Measurements from ENCODE around the gene CUL1. TPM values are rescaled to one million over a fixed set of nuclear protein-coding genes. Genes with fewer than 3 reads are reported as not detected.

The CUL1 gene
- total and polyA plus RNA-seq, 4 donors = 22.9 to 56.5 (median 32.8) TPM

DNA sequence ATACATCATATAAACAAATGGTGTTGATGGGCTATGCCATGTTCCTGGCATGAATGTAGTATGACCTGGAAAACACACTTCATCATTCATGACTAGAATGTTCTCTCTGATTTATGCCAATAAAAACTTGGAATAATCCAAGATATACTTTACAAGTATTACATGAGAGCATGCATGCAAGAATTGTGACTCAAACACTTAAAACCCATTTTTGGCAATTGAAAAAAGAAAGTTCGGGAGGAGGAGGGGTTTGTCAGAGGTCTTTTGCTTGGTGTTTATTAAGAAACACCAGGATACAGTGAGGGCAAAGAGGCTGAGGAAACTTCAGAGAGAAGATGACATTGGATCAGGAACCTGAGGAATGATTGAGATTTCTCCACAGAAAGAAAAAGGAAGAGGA, 10.2 kb upstream of the CUL1 start:
- Histone ChIP-seq H3K27me3 (ENCODE audit: control insufficient read depth in 3 of 3, insufficient read depth in 3 of 3, low read length in 2 of 3) (no peaks in the 10 kb centered on the region), H3K27ac (ENCODE audit: low read depth in 1 of 2, low read length in 1 of 2) (no peak overlapping the region), H3K4me1 (ENCODE audit: control insufficient read depth in 5 of 5, insufficient read depth in 5 of 5, low read length in 5 of 5) (peaks cover 0 to 8% (median 3%) of the 10 kb centered on the region in 5 donors), H3K9me3 (ENCODE audit: control insufficient read depth in 4 of 4, insufficient read depth in 3 of 4, low read length in 3 of 4) (no peaks in the 10 kb centered on the region), H3K36me3 (ENCODE audit: control insufficient read depth in 4 of 4, insufficient read depth in 4 of 4, low read length in 4 of 4) (no peaks in the 10 kb centered on the region), H3K9ac (ENCODE audit: insufficient read depth in 1 of 2, low read length in 2 of 2) (no peak overlapping the region), H3K4me3 (no peak overlapping the region)
- TF ChIP-seq, protein P1, sequence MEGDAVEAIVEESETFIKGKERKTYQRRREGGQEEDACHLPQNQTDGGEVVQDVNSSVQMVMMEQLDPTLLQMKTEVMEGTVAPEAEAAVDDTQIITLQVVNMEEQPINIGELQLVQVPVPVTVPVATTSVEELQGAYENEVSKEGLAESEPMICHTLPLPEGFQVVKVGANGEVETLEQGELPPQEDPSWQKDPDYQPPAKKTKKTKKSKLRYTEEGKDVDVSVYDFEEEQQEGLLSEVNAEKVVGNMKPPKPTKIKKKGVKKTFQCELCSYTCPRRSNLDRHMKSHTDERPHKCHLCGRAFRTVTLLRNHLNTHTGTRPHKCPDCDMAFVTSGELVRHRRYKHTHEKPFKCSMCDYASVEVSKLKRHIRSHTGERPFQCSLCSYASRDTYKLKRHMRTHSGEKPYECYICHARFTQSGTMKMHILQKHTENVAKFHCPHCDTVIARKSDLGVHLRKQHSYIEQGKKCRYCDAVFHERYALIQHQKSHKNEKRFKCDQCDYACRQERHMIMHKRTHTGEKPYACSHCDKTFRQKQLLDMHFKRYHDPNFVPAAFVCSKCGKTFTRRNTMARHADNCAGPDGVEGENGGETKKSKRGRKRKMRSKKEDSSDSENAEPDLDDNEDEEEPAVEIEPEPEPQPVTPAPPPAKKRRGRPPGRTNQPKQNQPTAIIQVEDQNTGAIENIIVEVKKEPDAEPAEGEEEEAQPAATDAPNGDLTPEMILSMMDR (IDR thresholded peaks at IDR 0.05; ENCODE audit: control extremely low read depth, extremely low read depth) = no peak
- DNase-seq (peak in 2 of 3 donors; percentile 31 to 54), ATAC-seq (ENCODE audit: insufficient read depth, low FRiP score) (peak; percentile 28)
- WGBS, 2 donors = 54 to 78% methylated on average over 1 of the region's 1 CpG

DNA sequence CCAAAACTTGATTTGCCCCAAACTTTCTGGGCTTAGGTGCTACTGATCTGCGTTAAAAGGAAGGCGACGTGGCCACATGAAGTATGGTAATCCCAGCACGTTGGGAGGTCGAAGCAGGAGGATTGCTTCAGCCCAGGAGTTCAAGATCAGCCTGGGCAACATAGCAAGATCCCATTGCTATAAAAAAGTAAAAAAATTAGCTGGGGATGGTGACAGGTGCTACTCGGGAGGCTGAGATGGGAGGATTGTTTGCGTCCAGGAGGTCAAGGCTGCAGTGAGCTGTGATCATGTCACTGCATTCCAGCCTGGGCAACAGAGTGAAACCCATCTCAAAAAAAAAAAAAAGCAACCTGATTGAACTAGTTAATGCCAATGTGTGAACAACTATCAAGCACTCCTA, 5.1 kb upstream of the CUL1 start:
- H3K4me3 ChIP-seq = no peak overlapping the region

DNA sequence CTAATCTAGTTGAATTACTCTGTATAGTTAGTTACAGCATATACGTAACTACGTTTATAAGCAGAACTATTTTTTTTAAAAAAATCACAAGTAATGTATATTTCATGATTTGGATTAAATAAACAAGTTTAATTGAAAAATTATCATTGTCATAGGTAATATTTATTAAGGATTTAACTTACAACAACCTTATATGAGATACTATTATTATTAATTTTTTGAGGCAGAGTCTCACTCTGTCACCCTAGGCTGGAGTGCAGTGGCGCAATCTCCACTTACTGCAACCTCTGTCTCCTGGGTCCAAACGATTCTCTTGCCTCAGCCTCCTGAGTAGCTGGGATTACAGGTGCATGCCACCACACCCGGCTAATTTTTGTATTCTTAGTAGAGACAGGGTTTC, 4.1 kb upstream of the CUL1 start:
- TF ChIP-seq, protein P1 (IDR thresholded peaks at IDR 0.05; ENCODE audit: control extremely low read depth, extremely low read depth) = no peak
- ATAC-seq (ENCODE audit: insufficient read depth, low FRiP score) = no peak
- 83 to 90% methylated on average over 5 of the region's 5 CpGs for WGBS, 2 donors
- H3K27me3 ChIP-seq (ENCODE audit: control insufficient read depth in 3 of 3, insufficient read depth in 3 of 3, low read length in 2 of 3) = no peaks in the 10 kb centered on the region
- H3K9me3 ChIP-seq (ENCODE audit: control insufficient read depth in 4 of 4, insufficient read depth in 3 of 4, low read length in 3 of 4) = no peaks in the 10 kb centered on the region
- H3K9ac ChIP-seq (ENCODE audit: insufficient read depth in 1 of 2, low read length in 2 of 2) = no peak overlapping the region
- H3K4me3 ChIP-seq = no peak overlapping the region
- peaks cover 0 to 13% (median 6%) of the 10 kb centered on the region in 5 donors for H3K4me1 ChIP-seq (ENCODE audit: control insufficient read depth in 5 of 5, insufficient read depth in 5 of 5, low read length in 5 of 5)
- no peak overlapping the region for H3K27ac ChIP-seq (ENCODE audit: low read depth in 1 of 2, low read length in 1 of 2)
- H3K36me3 ChIP-seq (ENCODE audit: control insufficient read depth in 4 of 4, insufficient read depth in 4 of 4, low read length in 4 of 4) = no peaks in the 10 kb centered on the region
- DNase-seq = no peak

More for the DNA sequence above, 5.1 kb upstream of the CUL1 start:
- no peak for DNase-seq
- TF ChIP-seq, protein P1 (IDR thresholded peaks at IDR 0.05; ENCODE audit: control extremely low read depth, extremely low read depth) = no peak
- no peak for ATAC-seq (ENCODE audit: insufficient read depth, low FRiP score)
- no peaks in the 10 kb centered on the region for H3K27me3 ChIP-seq (ENCODE audit: control insufficient read depth in 3 of 3, insufficient read depth in 3 of 3, low read length in 2 of 3)
- H3K36me3 ChIP-seq (ENCODE audit: control insufficient read depth in 4 of 4, insufficient read depth in 4 of 4, low read length in 4 of 4) = no peaks in the 10 kb centered on the region
- H3K4me1 ChIP-seq (ENCODE audit: control insufficient read depth in 5 of 5, insufficient read depth in 5 of 5, low read length in 5 of 5) = peaks cover 0 to 13% (median 9%) of the 10 kb centered on the region in 5 donors
- H3K27ac ChIP-seq (ENCODE audit: low read depth in 1 of 2, low read length in 1 of 2) = no peak overlapping the region
- H3K9ac ChIP-seq (ENCODE audit: insufficient read depth in 1 of 2, low read length in 2 of 2) = no peak overlapping the region
- WGBS, 2 donors = 97% methylated on average over 7 of the region's 7 CpGs
- no peaks in the 10 kb centered on the region for H3K9me3 ChIP-seq (ENCODE audit: control insufficient read depth in 4 of 4, insufficient read depth in 3 of 4, low read length in 3 of 4)

DNA sequence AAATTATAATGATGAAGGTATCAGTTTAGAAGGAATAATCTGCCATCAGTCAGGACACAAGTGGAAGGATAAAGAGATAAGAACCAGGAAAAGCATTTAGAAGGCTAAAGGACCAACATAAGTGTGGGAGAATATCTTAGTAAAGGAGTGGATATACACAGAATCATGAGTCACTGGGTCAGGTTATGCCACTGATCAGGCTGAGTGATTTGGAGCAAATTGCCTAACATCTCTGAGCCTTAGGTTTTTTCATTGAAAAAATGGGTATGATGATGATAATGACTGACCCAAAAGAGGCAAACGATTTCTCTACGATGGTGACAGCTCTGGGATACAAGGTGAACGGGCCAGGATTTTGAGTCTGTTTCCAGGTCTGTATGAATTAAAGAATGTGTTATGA, 2.8 kb upstream of the CUL1 start:
- TF ChIP-seq, protein P1 (IDR thresholded peaks at IDR 0.05; ENCODE audit: control extremely low read depth, extremely low read depth) = no peak
- WGBS, 2 donors = 94 to 97% methylated on average over 3 of the region's 3 CpGs

More for the DNA sequence above, 2.8 kb upstream of the CUL1 start:
- Histone ChIP-seq H3K4me1 (ENCODE audit: control insufficient read depth in 5 of 5, insufficient read depth in 5 of 5, low read length in 5 of 5) (peaks cover 4 to 22% (median 9%) of the 10 kb centered on the region in 5 donors), H3K27ac (ENCODE audit: low read depth in 1 of 2, low read length in 1 of 2) (no peak overlapping the region), H3K36me3 (ENCODE audit: control insufficient read depth in 4 of 4, insufficient read depth in 4 of 4, low read length in 4 of 4) (no peaks in the 10 kb centered on the region), H3K9ac (ENCODE audit: insufficient read depth in 1 of 2, low read length in 2 of 2) (no peak overlapping the region), H3K27me3 (ENCODE audit: control insufficient read depth in 3 of 3, insufficient read depth in 3 of 3, low read length in 2 of 3) (no peaks in the 10 kb centered on the region), H3K4me3 (no peak overlapping the region), H3K9me3 (ENCODE audit: control insufficient read depth in 4 of 4, insufficient read depth in 3 of 4, low read length in 3 of 4) (no peaks in the 10 kb centered on the region)
- ATAC-seq (ENCODE audit: insufficient read depth, low FRiP score) = no peak
- no peak for DNase-seq
